Astrocyte (in vitro differentiated cells and primary cell): ENCODE measurements around the gene TIGAR.

ENCODE experiments used
- CTCF ChIP-seq: IDR thresholded peaks from 2 replicates; pipeline ENCODE4 v1.5.1; 2011; ENCODE audit warnings: low read depth, mild to moderate bottlenecking, inconsistent platforms, low read length, moderate library complexity; ENCODE audit not compliant: insufficient read depth
- EZH2 ChIP-seq: IDR thresholded peaks from 2 replicates; pipeline ENCODE4 v1.6.1; 2012; ENCODE audit warnings: mild to moderate bottlenecking, low read length, inconsistent platforms; ENCODE audit not compliant: insufficient read depth

GRCh38 chr12:4331842-4332241 lies 10.8 kb downstream of the TIGAR start:
- no peak for TF ChIP-seq CTCF
- no peak for TF ChIP-seq EZH2
